GM19463 (cell line): ENCODE results near the gene COX5A.
A peak's percentile ranks its signal among the peaks of the same experiment; 100 is the strongest.
"Not testable (repeated sequence)": the region's sequence is repeated elsewhere in the genome, so short reads cannot be mapped to it uniquely, and the experiment has no call there.

ENCODE experiments used
- ATAC-seq: cut with Tn5 transposase; IDR thresholded peaks from one replicate; pipeline ENCODE4 v1.9.1; 2021; ENCODE audit warnings: mild to moderate bottlenecking, moderate library complexity; ENCODE audit not compliant: unreplicated experiment

The COX5A gene

GRCh38 chr15:74902295-74903075 is 35.4 kb downstream of the COX5A start:
- no peak for ATAC-seq

- no peak for ATAC-seq
Observed at GRCh38 chr15:74901612-74902063, 36.2 kb downstream of the COX5A start.

GRCh38 chr15:74897300-74897701 is 40.6 kb downstream of the COX5A start:
- ATAC-seq = no peak

GRCh38 chr15:74896316-74896715 is 41.6 kb downstream of the COX5A start:
- ATAC-seq = no peak

GRCh38 chr15:74895830-74896229 is 42.0 kb downstream of the COX5A start:
- no peak for ATAC-seq

GRCh38 chr15:74894383-74894782 is 43.5 kb downstream of the COX5A start:
- ATAC-seq = not testable (repeated sequence)

- no peak for ATAC-seq
Observed at GRCh38 chr15:74893627-74894026, 44.2 kb downstream of the COX5A start.

- no peak for ATAC-seq
Observed at GRCh38 chr15:74892931-74893330, 44.9 kb downstream of the COX5A start.

GRCh38 chr15:74892313-74892712 is 45.6 kb downstream of the COX5A start:
- no peak for ATAC-seq

- no peak for ATAC-seq
Observed at GRCh38 chr15:74891469-74891868, 46.4 kb downstream of the COX5A start.

GRCh38 chr15:74890665-74890960 is 47.3 kb downstream of the COX5A start:
- ATAC-seq = no peak

GRCh38 chr15:74889883-74890664 is 47.8 kb downstream of the COX5A start, which contains the start of gene MPI:
MPI (plus strand) TSS chr15:74890042; CDS start chr15:74890074, 32 bp downstream.
- ATAC-seq = peak; percentile 92

- ATAC-seq = no peak
Observed at GRCh38 chr15:74889390-74889882, 48.4 kb downstream of the COX5A start.

- ATAC-seq = no peak
Observed at GRCh38 chr15:74888716-74889115, 49.2 kb downstream of the COX5A start.

- not testable (repeated sequence) for ATAC-seq
Observed at GRCh38 chr15:74887537-74888193, 50.2 kb downstream of the COX5A start.

GRCh38 chr15:74885461-74885860 is 52.4 kb downstream of the COX5A start:
- no peak for ATAC-seq

GRCh38 chr15:74884428-74885223 is 53.2 kb downstream of the COX5A start:
- ATAC-seq = no peak

GRCh38 chr15:74882528-74882927 is 55.3 kb downstream of the COX5A start:
- ATAC-seq = no peak

GRCh38 chr15:74878273-74878672 is 59.6 kb downstream of the COX5A start:
- ATAC-seq = no peak

- no peak for ATAC-seq
Observed at GRCh38 chr15:74873756-74874424, 64.0 kb downstream of the COX5A start.
